A673 (cell line): ENCODE data around the gene SNTG2.

Source experiments
- CTCF ChIP-seq: fragments of 300-800, 200-600 bp; sonication (generic); conservative IDR thresholded peaks from 2 replicates; pipeline ENCODE4 v1.5.1; 2017; ENCODE audit warnings: low read depth, mild to moderate bottlenecking, antibody characterized with exemption, low read length, moderate library complexity, mixed read lengths
- EZH2 ChIP-seq: fragments of 200-600 bp; sonication (generic); IDR thresholded peaks from 2 replicates; pipeline ENCODE4 v1.6.1; 2017; ENCODE audit warnings: borderline replicate concordance, low read depth, mild to moderate bottlenecking, mixed read lengths, antibody characterized with exemption, low read length; ENCODE audit not compliant: poor library complexity, severe bottlenecking

GRCh38 chr2:973129-973528 is 22.5 kb downstream of the SNTG2 start:
- TF ChIP-seq CTCF (no peak), EZH2 (no peak)
